IPS DF 6.9 (cell line): ENCODE results near the gene MTR.
"Not testable (repeated sequence)": the region's sequence is repeated elsewhere in the genome, so short reads cannot be mapped to it uniquely, and the experiment has no call there.

Experiments used
- DNase-seq: peaks from one replicate; pipeline ENCODE4 v3.0.0-alpha.2; 2013; ENCODE audit warnings: low read depth, low spot score
- H3K27ac ChIP-seq: one replicate; pipeline ENCODE4 v1.5.1; 2013; ENCODE audit warnings: low read length, control low read depth
- H3K27me3 ChIP-seq: 2 replicates; pipeline ENCODE4 v1.6.1; 2013; ENCODE audit warnings: mild to moderate bottlenecking, low read length; ENCODE audit not compliant: control insufficient read depth, insufficient read depth
- H3K36me3 ChIP-seq: 2 replicates; pipeline ENCODE4 v1.6.1; 2013; ENCODE audit warnings: low read length; ENCODE audit not compliant: control insufficient read depth, insufficient read depth
- H3K4me1 ChIP-seq: 2 replicates; pipeline ENCODE4 v1.6.1; 2013; ENCODE audit warnings: low read length; ENCODE audit not compliant: control insufficient read depth, insufficient read depth
- H3K4me3 ChIP-seq: 2 replicates; pipeline ENCODE4 v1.5.1; 2013; ENCODE audit warnings: mild to moderate bottlenecking, low read length
- H3K9me3 ChIP-seq: 2 replicates; pipeline ENCODE4 v1.6.1; 2013; ENCODE audit warnings: low read length, inconsistent platforms; ENCODE audit not compliant: control insufficient read depth, insufficient read depth
- WGBS: extraction: QIAGEN DNeasy Blood & Tissue Kit; methylation state at CpG from one replicate; pipeline ENCODE4 v1.1.7; 2013; ENCODE audit warnings: mixed read lengths, missing lambda C conversion rate; ENCODE audit not compliant: insufficient read length, insufficient coverage; 5-methylcytosine and 5-hydroxymethylcytosine counted together

The MTR gene

GRCh38 chr1:236895665-236896387 lies 100.7 kb downstream of the MTR start:
- Histone ChIP-seq H3K27ac (no peak overlapping the region), H3K4me3 (no peak overlapping the region), H3K36me3 (peaks cover 11% of the 10 kb centered on the region), H3K4me1 (no peaks in the 10 kb centered on the region), H3K9me3 (no peaks in the 10 kb centered on the region), H3K27me3 (no peaks in the 10 kb centered on the region)
- WGBS = no CpG with 5 or more reads among the region's 8 CpGs
- DNase-seq = no peak

GRCh38 chr1:236896716-236897115 lies 101.6 kb downstream of the MTR start:
- no peak for DNase-seq
- Histone ChIP-seq H3K4me1 (no peaks in the 10 kb centered on the region), H3K27me3 (no peaks in the 10 kb centered on the region), H3K9me3 (no peaks in the 10 kb centered on the region), H3K4me3 (no peak overlapping the region), H3K36me3 (peaks cover 6% of the 10 kb centered on the region), H3K27ac (no peak overlapping the region)
- no CpG with 5 or more reads among the region's 2 CpGs for WGBS

- no CpG with 5 or more reads among the region's 5 CpGs for WGBS
- DNase-seq = no peak
- no peak overlapping the region for H3K4me3 ChIP-seq
These were observed 110.0 kb downstream of the MTR start for GRCh38 chr1:236904892-236905741.

GRCh38 chr1:236907205-236907604 lies 112.1 kb downstream of the MTR start:
- H3K4me3 ChIP-seq = no peak overlapping the region
- no peak overlapping the region for H3K27ac ChIP-seq
- H3K27me3 ChIP-seq = no peaks in the 10 kb centered on the region
- WGBS = no CpG with 5 or more reads among the region's 7 CpGs
- no peaks in the 10 kb centered on the region for H3K9me3 ChIP-seq
- no peak for DNase-seq
- no peaks in the 10 kb centered on the region for H3K36me3 ChIP-seq
- H3K4me1 ChIP-seq = no peaks in the 10 kb centered on the region

More at GRCh38 chr1:236904892-236905741, 110.0 kb downstream of the MTR start:
- Histone ChIP-seq H3K9me3 (no peaks in the 10 kb centered on the region), H3K36me3 (no peaks in the 10 kb centered on the region; the same call in 1 of the 2 replicates), H3K27me3 (no peaks in the 10 kb centered on the region), H3K27ac (no peak overlapping the region), H3K4me1 (no peaks in the 10 kb centered on the region)

- no peak for DNase-seq
- no peaks in the 10 kb centered on the region for H3K36me3 ChIP-seq
- H3K9me3 ChIP-seq = no peaks in the 10 kb centered on the region
- H3K4me1 ChIP-seq = no peaks in the 10 kb centered on the region
- no peak overlapping the region for H3K4me3 ChIP-seq
- no peaks in the 10 kb centered on the region for H3K27me3 ChIP-seq
- no CpG with 5 or more reads among the region's 2 CpGs for WGBS
- H3K27ac ChIP-seq = no peak overlapping the region
These were observed 113.6 kb downstream of the MTR start for GRCh38 chr1:236908669-236909068.

GRCh38 chr1:236911047-236911446 lies 116.0 kb downstream of the MTR start:
- not testable (repeated sequence) for H3K4me3 ChIP-seq, H3K9me3 ChIP-seq, H3K4me1 ChIP-seq, H3K36me3 ChIP-seq, H3K27ac ChIP-seq, H3K27me3 ChIP-seq, DNase-seq
- WGBS = no CpG with 5 or more reads among the region's 7 CpGs

GRCh38 chr1:236913371-236914037 lies 118.4 kb downstream of the MTR start:
- DNase-seq = no peak
- Histone ChIP-seq H3K4me3 (no peak overlapping the region), H3K36me3 (no peaks in the 10 kb centered on the region), H3K27me3 (no peaks in the 10 kb centered on the region), H3K27ac (no peak overlapping the region), H3K9me3 (no peaks in the 10 kb centered on the region), H3K4me1 (no peaks in the 10 kb centered on the region)
- no CpG with 5 or more reads among the region's 2 CpGs for WGBS

- no peaks in the 10 kb centered on the region for H3K9me3 ChIP-seq
- H3K4me1 ChIP-seq = no peaks in the 10 kb centered on the region
- H3K36me3 ChIP-seq = no peaks in the 10 kb centered on the region
- no peaks in the 10 kb centered on the region for H3K27me3 ChIP-seq
- WGBS = no CpG with 5 or more reads among the region's 2 CpGs
- no peak overlapping the region for H3K27ac ChIP-seq
- no peak overlapping the region for H3K4me3 ChIP-seq
- no peak for DNase-seq
These were observed 119.3 kb downstream of the MTR start for GRCh38 chr1:236914375-236914774.

GRCh38 chr1:236916131-236916800 lies 121.2 kb downstream of the MTR start:
- no peak overlapping the region for H3K27ac ChIP-seq
- no peak overlapping the region for H3K4me3 ChIP-seq
- no peak for DNase-seq
- WGBS = 100% methylated on average over 2 of the region's 5 CpGs
- no peaks in the 10 kb centered on the region for H3K9me3 ChIP-seq
- H3K27me3 ChIP-seq = no peaks in the 10 kb centered on the region
- no peaks in the 10 kb centered on the region for H3K36me3 ChIP-seq
- H3K4me1 ChIP-seq = no peaks in the 10 kb centered on the region

GRCh38 chr1:236917448-236917847 lies 122.4 kb downstream of the MTR start:
- Histone ChIP-seq H3K27me3 (no peaks in the 10 kb centered on the region), H3K4me1 (no peaks in the 10 kb centered on the region), H3K9me3 (no peaks in the 10 kb centered on the region), H3K4me3 (no peak overlapping the region), H3K27ac (no peak overlapping the region), H3K36me3 (no peaks in the 10 kb centered on the region)
- no peak for DNase-seq
- no CpG with 5 or more reads among the region's 1 CpG for WGBS
